Uterus (tissue), 4 donors: ENCODE results near the gene TUBB3. TPM values are rescaled to one million over a fixed set of nuclear protein-coding genes. Genes with fewer than 3 reads are reported as not detected.

ENCODE experiments used
- DNase-seq, 2 donors: peaks; one replicate each; pipeline ENCODE4 v3.0.0-alpha.2; 2019 to 2020
- H3K27ac ChIP-seq, 2 donors: fragments of 200-600 bp; sonication (generic); 1 replicate in 1 of 2; 2 replicates in 1 of 2; pipeline ENCODE4 v1.5.1; 2016 to 2018
- H3K27me3 ChIP-seq, 2 donors: fragments of 200-600 bp; sonication (generic); one replicate each; pipeline ENCODE4 v1.5.1; 2018 to 2019; ENCODE audit warnings: control low read depth in 1 of 2
- H3K36me3 ChIP-seq, 2 donors: fragments of 200-600 bp; sonication (generic); one replicate each; pipeline ENCODE4 v1.5.1; 2019; ENCODE audit warnings: control low read depth in 1 of 2
- H3K4me1 ChIP-seq, 2 donors: fragments of 200-600 bp; sonication (generic); one replicate each; pipeline ENCODE4 v1.5.1; 2018 to 2019; ENCODE audit warnings: control low read depth in 1 of 2
- H3K4me3 ChIP-seq, 2 donors: fragments of 200-600 bp; sonication (generic); 1 replicate in 1 of 2; 2 replicates in 1 of 2; pipeline ENCODE4 v1.5.1; 2018 to 2019; ENCODE audit warnings: mild to moderate bottlenecking in 1 of 2
- H3K9me3 ChIP-seq, 2 donors: fragments of 200-600 bp; sonication (generic); one replicate each; pipeline ENCODE4 v1.5.1; 2019; ENCODE audit warnings: control low read depth in 1 of 2
- CTCF ChIP-seq, 4 experiments: fragments of 200-600 bp in 2 of 4; fragments of 450-650 bp in 2 of 4; sonication (generic) in 2 of 4; IDR thresholded peaks; one replicate each; pipeline ENCODE4 v1.5.1; 2016 to 2019; ENCODE audit warnings: antibody characterized with exemption in 4 of 4, mild to moderate bottlenecking in 2 of 4, moderate library complexity in 1 of 4
- POLR2A ChIP-seq, 2 donors: fragments of 450-650 bp; IDR thresholded peaks; one replicate each; pipeline ENCODE4 v1.6.1; 2016; ENCODE audit warnings: antibody characterized with exemption in 2 of 2, mild to moderate bottlenecking in 1 of 2, moderate library complexity in 1 of 2
- intact Hi-C: fragments of 100-400 bp; cut with DNase I; formaldehyde crosslinking; loops from one replicate; pipeline ENCODE4 v1.15.1; 2023; ENCODE audit warnings: low total_unique reads
- total RNA-seq, 4 donors: library from RNA; depleted of rRNA in 3 of 4; stranded (reverse); fragments of >200 nt in 3 of 4; gene quantifications; one replicate each; pipeline versions ENCODE4 v1.1.0 to v1.2.4, GENCODE V29; 2014 to 2023
- donor health status: DM: yes; HTN: yes; CAD: no.

The TUBB3 gene
- total RNA-seq, 4 donors from 2014 or later, result 0.88 to 28.6 TPM; not detected in 2

DNA sequence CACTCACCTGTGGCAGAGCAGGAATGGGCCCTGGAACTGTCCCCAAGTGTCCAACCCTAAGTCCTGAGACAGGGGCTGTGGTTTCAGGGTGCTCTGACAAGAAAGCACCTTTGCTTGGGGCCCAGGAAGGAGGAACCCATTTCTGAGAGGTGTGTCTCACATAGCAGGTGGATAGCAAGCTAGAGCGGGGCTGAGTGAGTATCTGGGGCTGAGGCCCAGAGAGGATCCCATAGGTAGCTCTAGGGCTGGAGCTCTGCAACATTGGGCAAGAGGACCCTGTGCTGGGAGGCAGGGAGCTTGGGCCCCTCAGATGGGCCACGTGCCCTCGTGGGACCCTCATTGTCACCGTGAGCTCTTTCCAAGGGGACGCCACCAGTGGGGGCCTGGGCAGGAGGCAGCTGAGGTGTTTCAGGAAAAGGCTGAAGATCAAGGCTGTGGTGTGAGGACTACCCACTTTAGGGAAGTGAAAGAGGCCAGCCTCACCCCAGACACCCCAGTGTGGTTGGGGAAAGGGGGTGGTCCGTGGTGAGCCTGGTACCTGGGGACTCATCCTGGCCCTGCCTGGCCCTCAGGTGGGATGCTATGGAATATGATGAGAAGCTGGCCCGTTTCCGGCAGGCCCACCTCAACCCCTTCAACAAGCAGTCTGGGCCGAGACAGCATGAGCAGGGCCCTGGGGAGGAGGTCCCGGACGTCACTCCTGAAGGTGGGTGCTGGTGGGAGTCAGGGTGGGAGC, 30.7 kb downstream of the TUBB3 start:
- Histone ChIP-seq H3K27ac (no peak overlapping the region), H3K9me3 (no peaks in the 10 kb centered on the region), H3K27me3 (no peaks in the 10 kb centered on the region), H3K4me3 (no peak overlapping the region), H3K4me1 (peaks cover 0 to 9% of the 10 kb centered on the region in 2 donors), H3K36me3 (no peaks in the 10 kb centered on the region)
- DNase-seq, result no peak
- intact Hi-C loops, result no loop called here
- TF ChIP-seq POLR2A (IDR thresholded peaks at IDR 0.05), result no peak
- no peak for TF ChIP-seq CTCF (IDR thresholded peaks at IDR 0.05)

- intact Hi-C loops, result no loop called here
- H3K4me3 ChIP-seq, result no peak overlapping the region
- no peaks in the 10 kb centered on the region for H3K9me3 ChIP-seq
- peaks cover 0 to 4% of the 10 kb centered on the region in 2 donors for H3K4me1 ChIP-seq
- TF ChIP-seq CTCF (IDR thresholded peaks at IDR 0.05) (no peak), POLR2A (IDR thresholded peaks at IDR 0.05) (no peak)
- DNase-seq, result no peak
- no peaks in the 10 kb centered on the region for H3K27me3 ChIP-seq
- H3K36me3 ChIP-seq, result no peaks in the 10 kb centered on the region
- no peak overlapping the region for H3K27ac ChIP-seq
These were observed 31.3 kb downstream of the TUBB3 start for GRCh38 chr16:89954462-89954861.

DNA sequence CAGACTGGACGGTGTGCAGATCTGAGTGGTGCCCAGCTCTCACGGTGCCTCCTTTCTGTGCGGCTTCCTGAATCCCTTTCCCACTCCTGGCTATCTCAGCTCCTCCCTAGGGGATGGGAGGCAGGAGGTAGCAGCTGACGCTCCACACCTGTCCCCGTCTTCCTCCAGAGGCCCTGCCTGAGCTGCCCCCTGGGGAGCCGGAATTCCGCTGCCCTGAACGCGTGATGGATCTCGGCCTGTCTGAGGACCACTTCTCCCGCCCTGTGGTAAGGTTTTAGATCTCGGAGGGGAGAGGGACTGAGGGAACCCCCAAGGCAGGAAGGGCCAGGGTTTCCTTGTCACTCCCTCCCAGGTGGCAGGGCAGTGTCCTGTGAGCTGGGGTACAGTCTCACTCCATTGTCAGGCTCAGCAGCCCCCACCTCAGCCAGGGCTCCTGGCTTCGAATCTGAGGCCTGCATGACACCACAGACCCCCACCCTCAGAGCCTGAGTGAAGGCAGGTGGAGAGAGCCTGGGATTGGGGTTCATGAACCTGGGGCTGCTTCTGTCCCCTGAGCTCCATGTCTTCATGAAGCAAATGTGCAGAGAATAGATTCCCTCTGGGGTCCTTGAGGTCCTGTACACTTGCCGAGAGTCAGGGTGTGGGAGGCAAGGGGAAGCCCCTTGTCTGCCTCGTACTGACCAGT, 32.0 kb downstream of the TUBB3 start:
- TF ChIP-seq CTCF (IDR thresholded peaks at IDR 0.05) (no peak), POLR2A (IDR thresholded peaks at IDR 0.05) (no peak)
- Histone ChIP-seq H3K27ac (no peak overlapping the region), H3K27me3 (no peaks in the 10 kb centered on the region), H3K4me3 (no peak overlapping the region), H3K4me1 (no peaks in the 10 kb centered on the region), H3K9me3 (no peaks in the 10 kb centered on the region), H3K36me3 (no peaks in the 10 kb centered on the region)
- DNase-seq, result no peak
- intact Hi-C loops, result no loop called here

DNA sequence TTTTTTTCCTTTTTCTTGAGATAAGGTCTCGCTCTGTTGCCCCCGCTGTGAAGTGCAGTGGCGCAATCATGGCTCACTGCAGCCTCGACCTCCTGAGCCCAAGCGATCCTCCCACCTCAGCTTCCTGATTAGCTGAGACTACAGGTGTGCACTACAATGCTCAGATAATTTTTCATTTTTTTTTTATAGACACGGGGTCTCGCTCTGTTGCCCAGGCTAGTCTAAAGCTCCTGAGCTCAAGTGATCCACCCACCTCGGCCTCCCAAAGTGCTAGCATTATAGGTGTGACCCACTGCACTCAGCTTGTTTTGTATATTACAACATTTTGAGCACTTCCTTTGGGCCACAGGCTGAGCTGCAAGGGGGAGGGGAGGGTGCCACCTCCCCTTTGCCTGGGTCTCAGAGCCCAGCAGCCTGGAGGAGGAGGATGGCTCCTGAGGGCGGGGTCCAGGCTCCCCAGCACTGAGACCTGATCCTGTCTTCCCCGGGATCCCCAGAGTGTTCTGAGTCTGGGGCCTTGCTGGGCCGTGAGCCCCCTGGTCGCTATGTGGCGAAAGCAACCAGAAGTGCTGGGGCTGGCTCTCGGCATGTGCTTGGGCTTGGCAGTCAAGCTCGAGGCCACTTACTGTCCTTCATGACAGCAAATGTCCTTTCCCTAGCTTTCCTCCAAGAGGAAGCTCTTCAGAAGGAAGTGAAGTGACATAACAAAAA, 33.5 kb downstream of the TUBB3 start:
- no peaks in the 10 kb centered on the region for H3K9me3 ChIP-seq
- TF ChIP-seq POLR2A (IDR thresholded peaks at IDR 0.05) (no peak), CTCF (IDR thresholded peaks at IDR 0.05) (no peak)
- no peak overlapping the region for H3K4me3 ChIP-seq
- no peaks in the 10 kb centered on the region for H3K36me3 ChIP-seq
- DNase-seq, result no peak
- no peak overlapping the region for H3K27ac ChIP-seq
- H3K4me1 ChIP-seq, result no peaks in the 10 kb centered on the region
- no peaks in the 10 kb centered on the region for H3K27me3 ChIP-seq
- intact Hi-C loops, result no loop called here
